ENCODE data around the gene ZBTB20.

Gene ZBTB20

DNA sequence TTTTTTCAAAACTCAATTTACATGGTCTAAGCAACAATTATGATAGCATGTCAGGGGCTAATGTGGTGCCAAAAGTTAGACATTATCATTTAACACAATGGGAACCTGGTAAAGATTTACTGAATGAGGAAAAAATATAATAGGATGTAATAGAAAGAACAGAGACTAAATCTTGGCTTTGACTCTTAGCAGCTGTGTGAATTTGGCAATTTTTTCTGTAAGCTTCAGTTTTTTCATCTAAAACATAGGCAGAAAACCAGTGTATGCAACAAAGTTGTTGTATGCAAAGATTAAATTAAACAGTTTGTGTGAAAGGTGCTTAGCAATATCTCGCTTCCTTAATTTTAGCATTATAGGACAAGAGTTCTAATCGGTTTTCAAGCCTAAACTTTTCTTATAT lies 57.6 kb downstream of the ZBTB20 start:
- H3K4me1 ChIP-seq (ENCODE audit: control insufficient read depth, insufficient read depth, low read length): no peaks in the 10 kb centered on the region
- no CpG with 5 or more reads among the region's 2 CpGs for WGBS (ENCODE audit: insufficient coverage, insufficient read length)
- no peak overlapping the region for H3K27ac ChIP-seq (ENCODE audit: low read length)
- no peak overlapping the region for H3K4me3 ChIP-seq (ENCODE audit: low read length)
- no peaks in the 10 kb centered on the region for H3K9me3 ChIP-seq (ENCODE audit: control insufficient read depth, insufficient read depth, low read length)
- no peaks in the 10 kb centered on the region for H3K27me3 ChIP-seq (ENCODE audit: control insufficient read depth, insufficient read depth, low read length)
- no peaks in the 10 kb centered on the region for H3K36me3 ChIP-seq (ENCODE audit: control insufficient read depth, insufficient read depth, low read length)
- DNase-seq (ENCODE audit: low read depth, low spot score): no peak

DNA sequence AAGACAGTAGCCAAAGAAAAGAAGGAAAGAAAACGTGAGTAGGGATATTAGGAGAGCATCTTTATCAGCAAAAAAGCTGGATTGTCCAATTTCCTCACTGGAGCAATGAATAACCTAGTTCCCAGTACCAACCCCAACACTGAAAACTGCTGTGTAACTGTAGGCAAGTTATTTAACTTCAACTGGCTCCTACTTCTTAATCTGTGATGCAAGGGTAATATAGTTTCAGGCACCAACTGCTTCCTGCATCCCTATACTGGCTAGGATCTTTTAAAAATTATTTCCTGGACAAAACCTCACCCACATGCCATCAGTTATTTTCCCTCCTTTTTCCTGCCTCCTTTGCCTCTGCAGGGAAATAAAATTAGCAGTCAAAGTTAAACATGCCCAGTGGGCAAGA lies 59.6 kb downstream of the ZBTB20 start:
- H3K36me3 ChIP-seq (ENCODE audit: control insufficient read depth, insufficient read depth, low read length): no peaks in the 10 kb centered on the region
- no peak for DNase-seq (ENCODE audit: low read depth, low spot score)
- H3K27me3 ChIP-seq (ENCODE audit: control insufficient read depth, insufficient read depth, low read length): no peaks in the 10 kb centered on the region
- no CpG with 5 or more reads among the region's 1 CpG for WGBS (ENCODE audit: insufficient coverage, insufficient read length)
- H3K9me3 ChIP-seq (ENCODE audit: control insufficient read depth, insufficient read depth, low read length): no peaks in the 10 kb centered on the region
- no peaks in the 10 kb centered on the region for H3K4me1 ChIP-seq (ENCODE audit: control insufficient read depth, insufficient read depth, low read length)
- no peak overlapping the region for H3K4me3 ChIP-seq (ENCODE audit: low read length)
- no peak overlapping the region for H3K27ac ChIP-seq (ENCODE audit: low read length)

DNA sequence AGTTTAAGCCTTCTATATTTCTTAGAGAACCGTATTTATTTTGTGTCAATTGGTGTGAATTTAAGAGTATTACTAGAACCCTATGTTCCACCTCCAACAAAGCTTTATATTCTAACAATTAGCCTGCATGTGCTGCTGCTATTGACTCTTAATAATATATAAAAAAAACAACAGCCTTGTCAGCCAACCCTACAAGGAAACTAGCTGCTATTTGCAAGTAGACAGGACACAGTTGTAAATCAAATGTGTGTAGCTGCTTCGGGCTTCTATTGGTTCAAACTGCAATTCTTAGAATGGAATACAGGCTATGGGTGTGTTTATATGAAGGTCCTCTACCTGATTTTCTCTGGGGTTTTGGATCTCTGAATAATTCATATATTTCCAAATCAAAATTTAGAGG lies 60.7 kb downstream of the ZBTB20 start:
- Histone ChIP-seq H3K36me3 (ENCODE audit: control insufficient read depth, insufficient read depth, low read length) (no peaks in the 10 kb centered on the region), H3K27me3 (ENCODE audit: control insufficient read depth, insufficient read depth, low read length) (no peaks in the 10 kb centered on the region), H3K27ac (ENCODE audit: low read length) (no peak overlapping the region), H3K4me1 (ENCODE audit: control insufficient read depth, insufficient read depth, low read length) (no peaks in the 10 kb centered on the region), H3K4me3 (ENCODE audit: low read length) (no peak overlapping the region), H3K9me3 (ENCODE audit: control insufficient read depth, insufficient read depth, low read length) (no peaks in the 10 kb centered on the region)
- no peak for DNase-seq (ENCODE audit: low read depth, low spot score)
- no CpG with 5 or more reads among the region's 2 CpGs for WGBS (ENCODE audit: insufficient coverage, insufficient read length)

DNA sequence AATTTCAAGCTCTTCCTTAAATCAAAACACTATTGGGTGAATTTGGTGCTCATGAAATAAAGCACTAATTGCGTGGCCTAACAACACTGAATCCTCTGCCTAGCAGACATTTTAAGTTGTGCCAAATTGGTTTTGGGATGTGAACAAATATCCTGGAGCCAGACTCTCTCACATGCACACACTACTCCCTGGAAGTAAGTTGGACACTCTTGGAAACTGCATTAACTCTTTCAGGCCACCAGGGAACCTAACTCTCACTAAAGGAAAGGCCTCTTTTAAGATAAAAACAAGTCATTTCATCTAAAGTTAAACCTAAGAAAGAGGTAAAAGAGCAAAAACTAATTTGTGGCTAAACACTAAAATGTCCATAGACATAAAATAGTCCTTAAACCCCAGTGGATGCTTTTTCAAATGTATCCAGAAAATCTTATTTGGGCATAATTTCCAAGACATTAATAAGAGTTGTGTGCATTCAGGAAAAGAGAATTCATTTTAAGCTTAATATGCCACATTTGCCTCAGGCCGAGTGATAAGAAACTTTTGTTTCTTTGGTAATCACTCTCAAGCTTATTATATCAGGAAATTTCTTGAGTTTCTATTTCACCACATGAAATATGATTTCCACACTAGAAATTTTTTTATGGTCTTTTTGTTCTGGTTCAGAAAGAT lies 61.8 kb downstream of the ZBTB20 start:
- DNase-seq (ENCODE audit: low read depth, low spot score): no peak
- Histone ChIP-seq H3K9me3 (ENCODE audit: control insufficient read depth, insufficient read depth, low read length) (no peaks in the 10 kb centered on the region), H3K4me1 (ENCODE audit: control insufficient read depth, insufficient read depth, low read length) (no peaks in the 10 kb centered on the region), H3K36me3 (ENCODE audit: control insufficient read depth, insufficient read depth, low read length) (no peaks in the 10 kb centered on the region), H3K27me3 (ENCODE audit: control insufficient read depth, insufficient read depth, low read length) (no peaks in the 10 kb centered on the region), H3K27ac (ENCODE audit: low read length) (no peak overlapping the region), H3K4me3 (ENCODE audit: low read length) (no peak overlapping the region)
- WGBS (ENCODE audit: insufficient coverage, insufficient read length): no CpG with 5 or more reads among the region's 2 CpGs

DNA sequence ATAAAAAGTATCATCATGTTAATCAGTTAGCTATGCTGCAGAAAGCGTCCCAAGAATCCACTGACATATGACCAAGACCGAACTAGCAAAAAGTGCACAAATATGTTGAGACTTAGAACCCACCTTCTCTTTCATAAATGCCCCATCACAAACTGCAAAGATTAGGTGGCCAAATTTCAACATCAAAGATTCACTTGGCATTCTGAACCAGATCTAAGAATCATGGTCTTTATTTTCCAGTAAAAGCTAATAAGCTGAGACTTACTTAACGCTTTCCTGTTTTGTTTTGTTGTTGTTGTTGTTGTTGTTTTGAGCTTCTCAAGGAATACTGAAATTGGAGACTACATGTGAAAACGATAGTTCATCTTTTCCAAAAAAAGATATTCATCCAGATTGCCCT lies 62.4 kb downstream of the ZBTB20 start:
- H3K4me1 ChIP-seq (ENCODE audit: control insufficient read depth, insufficient read depth, low read length): no peaks in the 10 kb centered on the region
- H3K27ac ChIP-seq (ENCODE audit: low read length): no peak overlapping the region
- no peaks in the 10 kb centered on the region for H3K9me3 ChIP-seq (ENCODE audit: control insufficient read depth, insufficient read depth, low read length)
- H3K27me3 ChIP-seq (ENCODE audit: control insufficient read depth, insufficient read depth, low read length): no peaks in the 10 kb centered on the region
- no CpG with 5 or more reads among the region's 4 CpGs for WGBS (ENCODE audit: insufficient coverage, insufficient read length)
- H3K36me3 ChIP-seq (ENCODE audit: control insufficient read depth, insufficient read depth, low read length): no peaks in the 10 kb centered on the region
- no peak overlapping the region for H3K4me3 ChIP-seq (ENCODE audit: low read length)
- DNase-seq (ENCODE audit: low read depth, low spot score): no peak

DNA sequence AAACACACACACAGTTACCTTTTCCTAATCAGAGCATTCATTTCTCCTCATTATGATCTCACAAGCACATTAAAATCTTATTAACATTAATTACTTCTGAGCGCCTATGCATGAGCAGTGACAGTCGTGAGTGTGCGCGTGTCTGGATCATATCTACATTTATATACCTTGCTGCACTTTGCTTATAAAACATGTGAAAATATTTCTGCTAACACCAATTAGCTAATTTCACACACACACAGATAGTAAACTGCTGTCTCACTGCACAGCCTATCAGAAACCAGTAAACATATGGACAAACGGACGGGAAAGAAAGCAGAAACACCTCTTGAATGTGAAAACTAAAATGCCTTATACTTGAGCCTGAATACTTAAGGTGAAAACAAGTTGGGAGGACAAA lies 64.8 kb downstream of the ZBTB20 start:
- no peaks in the 10 kb centered on the region for H3K27me3 ChIP-seq (ENCODE audit: control insufficient read depth, insufficient read depth, low read length)
- no CpG with 5 or more reads among the region's 6 CpGs for WGBS (ENCODE audit: insufficient coverage, insufficient read length)
- H3K9me3 ChIP-seq (ENCODE audit: control insufficient read depth, insufficient read depth, low read length): no peaks in the 10 kb centered on the region
- no peak overlapping the region for H3K4me3 ChIP-seq (ENCODE audit: low read length)
- no peak overlapping the region for H3K27ac ChIP-seq (ENCODE audit: low read length)
- no peak for DNase-seq (ENCODE audit: low read depth, low spot score)
- no peaks in the 10 kb centered on the region for H3K36me3 ChIP-seq (ENCODE audit: control insufficient read depth, insufficient read depth, low read length)
- no peaks in the 10 kb centered on the region for H3K4me1 ChIP-seq (ENCODE audit: control insufficient read depth, insufficient read depth, low read length)

DNA sequence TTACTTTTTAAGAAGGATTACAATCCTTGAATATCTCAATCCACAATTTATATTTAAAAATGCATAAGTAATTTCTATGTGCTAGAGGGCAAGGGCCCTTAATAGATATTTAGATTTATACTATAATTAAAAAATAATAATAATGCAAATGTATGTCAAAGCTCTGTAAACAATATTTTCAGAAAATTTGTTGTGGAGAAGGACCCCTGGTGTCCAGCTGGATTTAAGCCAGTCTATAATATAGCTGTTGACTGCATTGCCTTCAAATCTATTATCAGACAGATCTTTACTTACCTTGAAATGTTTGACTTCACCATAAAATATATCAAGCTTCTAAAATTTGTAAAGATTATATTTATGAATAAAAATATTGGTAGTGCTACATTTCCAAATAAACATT lies 65.6 kb downstream of the ZBTB20 start:
- no peak for DNase-seq (ENCODE audit: low read depth, low spot score)
- no peak overlapping the region for H3K4me3 ChIP-seq (ENCODE audit: low read length)
- no peaks in the 10 kb centered on the region for H3K36me3 ChIP-seq (ENCODE audit: control insufficient read depth, insufficient read depth, low read length)
- no peak overlapping the region for H3K27ac ChIP-seq (ENCODE audit: low read length)
- H3K27me3 ChIP-seq (ENCODE audit: control insufficient read depth, insufficient read depth, low read length): no peaks in the 10 kb centered on the region
- no peaks in the 10 kb centered on the region for H3K4me1 ChIP-seq (ENCODE audit: control insufficient read depth, insufficient read depth, low read length)
- H3K9me3 ChIP-seq (ENCODE audit: control insufficient read depth, insufficient read depth, low read length): no peaks in the 10 kb centered on the region

DNA sequence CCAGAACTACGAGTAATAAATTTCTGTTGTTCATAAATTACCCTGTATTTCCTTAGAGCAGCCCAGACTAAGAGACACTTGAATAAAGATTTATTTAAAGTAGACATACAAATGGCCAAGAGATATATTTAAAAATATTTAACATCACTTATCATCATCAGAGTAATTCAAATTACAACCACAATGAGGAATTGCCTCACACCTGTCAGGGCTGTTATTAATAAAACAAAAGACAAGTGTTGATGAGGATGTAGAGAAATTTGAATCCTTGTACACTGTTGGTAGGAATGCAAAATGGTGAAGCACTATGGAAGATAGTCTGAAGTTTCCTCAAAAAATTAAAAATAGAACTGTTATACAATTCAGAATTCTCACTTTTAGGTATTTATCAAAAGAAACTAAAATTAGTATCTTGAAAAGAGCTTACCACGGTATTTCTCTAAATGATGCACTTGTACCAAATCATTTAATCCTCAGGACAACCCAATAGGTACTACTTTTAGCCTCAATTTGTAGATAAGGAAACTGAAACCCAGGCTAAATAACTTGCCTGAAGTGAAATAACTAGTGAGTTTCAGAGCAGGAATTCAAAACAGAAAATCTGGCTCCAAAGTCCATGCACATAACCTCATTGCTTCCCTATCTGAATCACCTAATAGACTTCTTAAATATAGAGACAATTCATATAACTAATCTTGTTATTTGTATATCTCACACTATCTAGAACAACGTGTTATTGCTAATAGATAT lies 69.4 kb downstream of the ZBTB20 start:
- no peaks in the 10 kb centered on the region for H3K4me1 ChIP-seq (ENCODE audit: control insufficient read depth, insufficient read depth, low read length)
- H3K36me3 ChIP-seq (ENCODE audit: control insufficient read depth, insufficient read depth, low read length): no peaks in the 10 kb centered on the region
- no peak for DNase-seq (ENCODE audit: low read depth, low spot score)
- H3K9me3 ChIP-seq (ENCODE audit: control insufficient read depth, insufficient read depth, low read length): no peaks in the 10 kb centered on the region
- no peak overlapping the region for H3K27ac ChIP-seq (ENCODE audit: low read length)
- WGBS (ENCODE audit: insufficient coverage, insufficient read length): no CpG with 5 or more reads among the region's 3 CpGs
- no peaks in the 10 kb centered on the region for H3K27me3 ChIP-seq (ENCODE audit: control insufficient read depth, insufficient read depth, low read length)
- no peak overlapping the region for H3K4me3 ChIP-seq (ENCODE audit: low read length)

DNA sequence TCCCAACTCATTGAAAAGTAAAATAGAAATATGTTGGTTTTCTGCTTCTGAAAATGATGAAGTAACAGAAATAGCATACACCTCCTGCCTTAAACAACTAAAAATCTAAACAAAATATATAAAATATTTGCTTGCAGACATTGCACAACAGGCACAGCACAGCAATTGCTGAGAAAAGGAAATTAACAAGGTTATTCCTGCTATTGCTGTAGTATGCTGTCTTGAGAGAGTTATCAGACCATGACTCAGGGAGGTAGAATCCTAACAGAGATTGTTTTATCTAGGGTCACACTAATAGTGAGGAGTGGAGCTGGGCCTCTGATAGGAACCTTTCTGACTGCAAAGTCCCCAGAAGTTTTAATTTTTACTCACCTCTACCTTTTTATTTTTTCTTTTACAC lies 72.6 kb downstream of the ZBTB20 start:
- H3K4me3 ChIP-seq (ENCODE audit: low read length): no peak overlapping the region
- no peak overlapping the region for H3K27ac ChIP-seq (ENCODE audit: low read length)
- H3K27me3 ChIP-seq (ENCODE audit: control insufficient read depth, insufficient read depth, low read length): no peaks in the 10 kb centered on the region
- no peaks in the 10 kb centered on the region for H3K9me3 ChIP-seq (ENCODE audit: control insufficient read depth, insufficient read depth, low read length)
- H3K4me1 ChIP-seq (ENCODE audit: control insufficient read depth, insufficient read depth, low read length): no peaks in the 10 kb centered on the region
- no peaks in the 10 kb centered on the region for H3K36me3 ChIP-seq (ENCODE audit: control insufficient read depth, insufficient read depth, low read length)
- DNase-seq (ENCODE audit: low read depth, low spot score): no peak

DNA sequence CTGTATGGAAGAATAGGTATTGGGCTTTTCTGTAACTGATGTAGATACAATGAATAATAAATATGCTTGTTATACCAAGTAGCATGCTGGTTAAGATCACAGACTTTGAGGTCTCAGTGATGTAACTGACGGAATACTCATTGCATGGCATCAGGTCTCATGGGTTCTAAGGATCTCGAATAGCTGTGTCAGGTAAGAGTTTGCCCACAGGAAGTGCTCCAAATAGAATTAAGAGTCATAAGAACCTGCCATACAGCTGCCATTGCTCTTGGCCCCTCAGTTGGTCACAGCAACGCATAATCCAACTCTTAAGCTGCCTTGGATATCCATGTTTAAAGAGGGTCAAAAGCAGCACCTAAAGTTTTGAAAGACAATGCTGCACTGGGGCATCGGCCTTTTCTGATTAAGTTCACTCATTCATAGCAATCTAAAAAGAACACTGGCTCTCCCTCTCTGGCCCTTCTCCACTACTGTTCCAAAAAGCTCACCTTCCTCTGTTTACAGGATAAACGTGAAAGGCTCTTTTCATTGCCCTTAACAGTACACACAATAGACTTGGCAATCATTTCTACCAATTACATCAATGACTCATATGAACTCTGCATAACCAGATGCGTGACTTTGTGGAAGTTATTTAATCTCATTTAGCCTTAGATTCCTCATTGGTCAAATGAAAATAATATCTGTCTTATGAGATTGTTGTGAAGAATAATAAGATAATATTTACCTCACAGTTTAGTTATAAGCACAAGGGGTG lies 74.6 kb downstream of the ZBTB20 start:
- Histone ChIP-seq H3K27me3 (ENCODE audit: control insufficient read depth, insufficient read depth, low read length) (no peaks in the 10 kb centered on the region), H3K4me1 (ENCODE audit: control insufficient read depth, insufficient read depth, low read length) (no peaks in the 10 kb centered on the region), H3K9me3 (ENCODE audit: control insufficient read depth, insufficient read depth, low read length) (no peaks in the 10 kb centered on the region), H3K4me3 (ENCODE audit: low read length) (no peak overlapping the region), H3K36me3 (ENCODE audit: control insufficient read depth, insufficient read depth, low read length) (no peaks in the 10 kb centered on the region), H3K27ac (ENCODE audit: low read length) (no peak overlapping the region)
- DNase-seq (ENCODE audit: low read depth, low spot score): no peak
- WGBS (ENCODE audit: insufficient coverage, insufficient read length): no CpG with 5 or more reads among the region's 6 CpGs
